ENCODE data around the gene ADCY5.

The ADCY5 gene

DNA sequence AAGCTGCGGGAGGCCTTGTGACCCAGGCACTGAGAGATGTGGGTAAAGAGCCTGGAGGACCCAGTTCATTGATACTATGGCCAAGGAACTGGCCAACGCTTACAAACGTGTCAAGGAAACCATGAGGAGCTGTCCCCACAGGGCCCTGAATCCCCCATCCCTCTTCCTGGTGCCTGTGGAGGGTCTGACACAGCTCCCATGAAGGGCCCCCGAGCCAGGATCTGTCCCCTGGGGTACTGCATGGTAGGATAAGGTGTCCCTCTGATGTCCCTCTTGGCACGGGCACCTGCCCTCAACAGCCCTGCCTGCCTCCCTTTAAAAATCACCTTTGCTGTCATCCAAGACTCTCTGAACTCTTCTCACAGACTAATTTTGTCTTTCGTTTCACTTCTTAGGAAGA lies 122.4 kb downstream of the ADCY5 start:
- DNase-seq (ENCODE audit: low read depth in 2 of 2): no peak

DNA sequence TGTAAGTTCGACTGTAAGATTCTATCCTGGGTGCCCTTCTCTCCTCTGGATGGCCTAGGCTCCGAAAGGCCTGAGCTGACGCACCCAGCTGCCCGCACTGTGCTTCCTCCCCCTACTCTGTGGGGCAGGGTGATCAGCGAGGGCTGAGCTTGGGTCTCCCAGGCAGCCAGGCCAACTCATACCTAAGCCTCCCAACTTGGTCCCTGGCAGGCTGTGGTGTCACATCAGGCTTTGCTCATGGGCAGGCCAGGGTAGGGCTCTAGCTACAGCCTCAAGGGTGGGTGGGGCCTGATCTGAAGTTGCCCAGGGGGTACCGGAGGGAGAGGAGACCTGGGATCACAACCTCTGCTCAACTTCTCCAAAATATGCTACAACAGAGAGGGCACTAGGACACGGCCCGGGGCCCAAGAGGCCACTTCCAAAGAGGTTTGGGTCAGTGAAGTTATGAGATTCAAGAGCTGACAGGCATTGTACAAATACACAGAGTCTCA lies 123.1 kb downstream of the ADCY5 start:
- DNase-seq (ENCODE audit: low read depth in 2 of 2): no peak

DNA sequence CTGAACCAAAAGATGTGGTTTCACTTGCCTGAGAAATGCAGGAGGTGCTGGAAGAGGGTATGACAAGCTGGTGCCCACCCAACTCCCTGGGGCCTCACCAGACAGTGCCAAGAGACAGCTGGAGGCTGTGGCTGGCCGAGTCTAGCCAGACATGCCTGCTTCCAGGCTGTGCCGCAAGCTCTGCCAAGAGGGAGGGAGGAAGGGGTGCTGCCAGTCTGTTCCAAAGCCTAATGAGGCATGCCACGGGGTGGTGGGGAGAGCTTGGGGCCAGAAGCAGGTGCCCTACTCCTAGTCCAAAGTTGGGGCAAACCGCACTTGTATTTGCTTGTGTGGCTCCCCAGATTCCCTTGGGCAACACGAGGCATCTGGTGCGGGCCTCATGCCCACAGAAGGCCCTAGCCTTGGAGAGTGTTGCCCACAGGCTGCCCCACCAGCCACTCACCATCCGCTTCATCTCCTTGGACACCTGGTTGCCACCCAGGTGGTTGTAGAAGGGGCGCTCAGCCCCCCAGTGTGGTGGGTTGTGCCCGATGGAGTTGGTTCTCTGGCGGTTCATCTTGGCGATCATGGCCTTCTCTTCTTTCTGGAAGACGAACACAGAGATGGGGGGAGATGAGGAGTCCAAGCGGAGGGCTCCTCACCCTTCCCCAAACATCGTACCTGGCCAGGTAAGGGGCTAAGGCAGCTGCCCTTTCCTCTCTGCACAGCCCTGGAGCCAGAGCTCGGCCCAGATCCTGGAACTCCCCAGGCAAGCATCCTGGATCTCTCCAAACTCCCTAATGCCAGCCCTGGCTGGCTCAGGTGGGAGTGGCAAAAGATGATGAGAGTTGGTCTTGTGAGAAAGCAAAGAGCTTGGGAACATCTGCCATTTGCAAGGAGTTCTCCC lies 123.8 kb downstream of the ADCY5 start:
- no peak for DNase-seq (ENCODE audit: low read depth in 2 of 2)

DNA sequence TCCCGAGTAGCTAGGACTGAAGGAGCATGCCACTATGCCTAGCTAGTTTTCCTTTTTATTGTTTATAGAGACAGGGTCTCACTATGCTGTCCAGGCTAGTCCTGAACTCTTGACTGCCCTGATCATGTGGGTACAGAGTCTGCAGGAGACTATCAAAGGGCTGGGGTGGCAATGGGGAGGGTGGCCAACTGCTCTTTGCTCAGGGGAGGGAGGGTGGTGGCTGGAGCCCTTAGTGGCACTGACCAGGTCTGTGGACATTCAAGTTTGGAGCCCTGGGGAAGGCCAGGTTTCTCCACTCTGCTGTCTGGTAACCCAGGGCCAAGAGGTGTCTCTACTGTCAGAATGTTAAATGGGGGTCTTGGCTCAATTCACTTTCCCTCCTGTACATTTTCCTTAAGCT lies 125.1 kb downstream of the ADCY5 start:
- DNase-seq (ENCODE audit: low read depth in 2 of 2): no peak

DNA sequence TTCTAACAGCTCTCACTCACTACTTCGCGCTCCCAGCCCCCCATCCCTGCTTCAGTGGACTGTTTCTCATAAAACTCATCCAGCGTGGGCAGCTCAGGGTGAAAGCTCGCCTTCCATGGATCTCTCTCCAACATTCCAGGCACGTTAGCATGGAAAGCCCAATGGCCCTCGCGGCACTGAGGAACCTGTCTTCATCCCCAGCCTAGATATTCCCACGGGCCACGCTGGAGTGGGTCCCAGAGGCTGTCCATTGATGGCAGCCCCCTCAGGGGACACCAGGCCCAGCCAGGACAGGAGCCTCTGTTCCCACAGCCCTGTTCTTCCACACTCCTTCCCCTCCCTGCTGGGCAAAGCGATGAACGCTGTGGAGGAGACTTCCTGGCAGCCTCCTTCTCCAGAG lies 126.0 kb downstream of the ADCY5 start:
- DNase-seq (ENCODE audit: low read depth in 2 of 2): no peak

DNA sequence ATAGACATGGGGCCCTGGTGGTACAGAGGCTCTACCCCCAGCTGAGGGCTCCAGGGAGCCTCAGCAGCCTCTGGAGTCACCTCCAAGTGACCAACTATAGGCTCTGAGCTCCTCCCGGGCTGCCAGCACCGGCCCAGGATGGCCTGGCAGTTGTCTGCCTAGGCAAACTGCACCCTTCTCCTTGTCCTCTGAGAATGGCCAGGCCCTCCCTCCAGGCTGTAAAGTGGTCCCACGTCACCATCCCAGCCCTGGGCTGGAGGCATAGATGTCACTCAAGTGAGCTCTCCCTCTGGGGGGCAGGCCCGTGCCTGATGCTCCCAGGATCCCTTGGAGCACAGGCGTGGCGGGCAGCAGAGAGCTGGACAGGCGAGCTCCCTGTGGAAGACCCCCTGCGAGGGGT lies 127.1 kb downstream of the ADCY5 start:
- DNase-seq (ENCODE audit: low read depth in 2 of 2): no peak

DNA sequence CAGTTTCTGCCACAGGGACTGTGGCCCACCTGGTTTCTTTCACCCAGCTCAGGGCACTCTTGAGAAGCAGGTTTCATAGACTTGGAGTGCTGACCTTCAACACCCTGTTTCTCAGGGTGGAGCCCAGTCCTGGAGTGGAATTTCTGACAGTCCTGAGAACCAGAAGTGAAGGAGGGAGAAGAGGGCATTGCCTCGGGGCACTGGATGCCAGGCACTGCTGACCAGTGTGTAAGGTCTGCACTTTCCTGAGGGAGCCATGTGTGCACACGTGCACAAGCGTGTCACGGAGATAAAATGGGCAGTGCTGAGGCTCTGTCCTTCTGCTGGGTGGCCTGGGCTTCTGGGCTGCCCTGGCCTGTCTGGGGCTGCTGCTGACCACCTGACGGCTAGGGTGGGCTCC lies 128.7 kb downstream of the ADCY5 start:
- DNase-seq (ENCODE audit: low read depth in 2 of 2): no peak

DNA sequence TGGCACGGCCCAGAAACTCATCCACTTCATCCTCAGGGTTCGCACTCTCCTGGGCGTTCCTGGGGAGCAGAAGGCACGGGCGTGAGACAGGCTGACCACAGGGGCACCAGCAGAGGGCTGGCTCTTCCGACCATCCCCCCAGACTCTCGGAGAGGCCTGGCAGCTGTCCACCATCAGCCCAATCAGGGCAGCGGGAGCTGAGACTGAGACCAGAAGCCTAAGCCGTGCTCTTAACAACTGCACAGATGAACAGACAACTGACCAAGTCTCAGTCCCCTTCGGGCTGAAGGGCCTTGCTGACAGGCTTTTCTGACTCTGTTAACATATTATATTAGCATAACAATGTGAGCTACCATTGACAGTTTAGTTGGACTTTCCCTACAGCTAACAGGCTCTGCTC lies 129.1 kb downstream of the ADCY5 start:
- no peak for DNase-seq (ENCODE audit: low read depth in 2 of 2)

DNA sequence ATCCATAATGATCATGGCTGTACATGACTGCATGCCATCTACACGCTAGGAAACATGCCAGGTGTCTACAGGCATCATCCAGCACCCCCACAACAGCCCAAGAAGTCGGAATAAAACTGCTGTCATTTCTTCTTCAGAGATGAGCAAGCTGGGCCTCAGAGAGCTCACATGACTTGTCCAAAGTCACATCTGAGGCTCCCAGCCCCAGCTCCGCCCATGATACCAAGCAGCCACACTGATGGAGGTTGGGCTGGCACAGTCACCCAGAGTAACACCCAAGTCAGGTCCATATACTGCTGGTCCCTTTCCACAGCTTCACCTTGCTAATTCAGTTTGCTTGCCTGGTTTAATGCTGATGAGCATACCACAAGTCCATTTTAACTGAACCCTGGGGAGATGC lies 130.5 kb downstream of the ADCY5 start:
- DNase-seq (ENCODE audit: low read depth in 2 of 2): no peak

DNA sequence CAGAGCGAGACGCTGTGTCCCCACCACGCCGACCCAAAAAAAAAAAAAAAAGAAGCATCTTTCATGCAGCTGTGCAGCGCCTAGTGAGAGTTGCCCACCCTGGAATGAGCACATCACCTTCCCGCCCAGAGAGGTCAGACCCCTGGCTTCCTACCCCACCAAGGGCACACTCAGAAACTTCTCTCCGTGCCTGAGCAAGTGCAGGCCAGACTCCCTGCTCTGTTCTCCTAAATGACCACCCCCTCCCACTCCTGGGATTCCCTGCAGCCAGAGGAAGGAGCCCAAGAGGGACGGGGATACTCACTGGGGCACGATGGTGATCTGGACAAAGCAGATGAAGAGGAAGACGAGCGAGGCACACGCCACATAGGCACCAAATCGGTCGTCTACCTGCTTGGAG lies 131.2 kb downstream of the ADCY5 start:
- no peak for DNase-seq (ENCODE audit: low read depth in 2 of 2)

DNA sequence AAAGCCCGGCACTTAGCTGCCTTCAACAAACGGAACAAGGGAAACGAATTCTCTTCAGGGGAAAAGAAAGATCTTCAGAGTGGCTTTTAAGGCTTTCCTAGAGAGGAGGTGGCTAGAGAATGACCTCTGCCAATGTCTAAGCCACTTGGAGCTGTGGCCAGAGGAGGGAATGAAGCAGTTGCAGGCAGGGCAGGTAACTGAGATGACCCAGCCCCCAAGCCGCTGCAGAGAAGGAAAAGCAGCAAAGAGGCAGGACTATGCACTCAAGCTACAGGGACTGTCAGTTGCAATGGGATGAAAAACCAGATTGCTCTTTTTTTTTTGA lies 133.7 kb downstream of the ADCY5 start:
- no peak for DNase-seq (ENCODE audit: low read depth in 2 of 2)

DNA sequence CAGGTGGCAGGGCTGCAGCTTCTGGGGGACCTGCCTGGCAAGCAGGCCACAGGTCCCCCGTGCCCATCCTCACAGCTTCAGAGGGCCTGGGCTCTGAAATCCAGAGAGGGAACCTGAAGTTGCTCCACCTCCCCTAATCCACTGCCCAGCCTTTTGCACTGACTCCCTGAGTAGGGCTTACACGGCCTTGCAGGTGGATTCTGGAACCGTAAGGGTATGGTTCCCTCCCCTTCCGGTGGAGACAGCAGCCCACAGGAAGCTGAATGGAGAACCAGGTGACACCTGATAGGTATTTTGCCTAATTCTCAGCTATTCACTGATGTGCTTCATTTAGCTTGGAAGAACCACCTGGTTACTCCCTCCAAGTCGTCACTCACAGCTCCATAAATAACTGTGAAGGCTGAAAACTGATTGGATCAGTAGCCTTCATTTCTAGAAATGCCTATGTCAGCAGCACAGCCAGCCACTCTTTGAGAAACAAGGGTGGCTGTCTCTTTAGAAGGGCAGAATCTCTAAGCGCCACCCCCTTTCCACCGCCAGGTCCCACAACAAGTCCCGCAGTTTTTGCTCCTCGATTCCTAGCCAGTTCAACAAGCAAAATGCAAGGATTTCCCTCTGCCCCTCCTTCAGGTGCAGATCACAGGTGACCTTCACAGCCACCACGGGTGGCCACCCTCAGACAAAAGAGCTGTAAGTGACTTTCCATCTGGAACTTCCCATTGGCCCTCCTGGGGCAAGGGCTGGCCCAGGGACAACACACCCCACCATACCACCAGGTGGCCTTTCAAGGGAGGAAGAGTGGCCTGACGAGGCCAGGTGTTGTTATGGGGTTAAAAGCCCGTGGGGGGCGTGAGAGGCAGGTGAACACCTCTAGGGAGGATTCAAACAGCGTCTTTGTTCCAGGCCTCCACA lies 134.3 kb downstream of the ADCY5 start:
- DNase-seq (ENCODE audit: low read depth in 2 of 2): no peak

DNA sequence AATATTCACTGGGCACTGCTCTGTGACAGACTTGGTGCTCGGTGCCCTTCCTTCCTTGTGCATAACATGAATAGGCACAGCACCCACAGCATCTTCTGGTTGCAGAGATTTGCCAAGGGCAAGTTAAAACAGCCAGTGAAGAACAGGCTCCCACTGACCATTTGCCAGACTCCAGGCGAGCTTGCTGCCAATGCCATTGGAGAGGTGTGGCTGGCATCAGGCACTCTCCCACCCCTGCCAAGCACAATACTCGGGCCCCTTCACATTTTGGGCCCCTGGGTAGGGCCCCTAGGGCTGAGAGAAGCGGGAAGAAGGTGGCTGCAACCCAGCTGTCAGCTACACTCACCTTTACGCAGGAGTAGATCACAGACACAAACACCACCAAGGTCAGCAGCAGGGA lies 135.0 kb downstream of the ADCY5 start:
- no peak for DNase-seq (ENCODE audit: low read depth in 2 of 2)

DNA sequence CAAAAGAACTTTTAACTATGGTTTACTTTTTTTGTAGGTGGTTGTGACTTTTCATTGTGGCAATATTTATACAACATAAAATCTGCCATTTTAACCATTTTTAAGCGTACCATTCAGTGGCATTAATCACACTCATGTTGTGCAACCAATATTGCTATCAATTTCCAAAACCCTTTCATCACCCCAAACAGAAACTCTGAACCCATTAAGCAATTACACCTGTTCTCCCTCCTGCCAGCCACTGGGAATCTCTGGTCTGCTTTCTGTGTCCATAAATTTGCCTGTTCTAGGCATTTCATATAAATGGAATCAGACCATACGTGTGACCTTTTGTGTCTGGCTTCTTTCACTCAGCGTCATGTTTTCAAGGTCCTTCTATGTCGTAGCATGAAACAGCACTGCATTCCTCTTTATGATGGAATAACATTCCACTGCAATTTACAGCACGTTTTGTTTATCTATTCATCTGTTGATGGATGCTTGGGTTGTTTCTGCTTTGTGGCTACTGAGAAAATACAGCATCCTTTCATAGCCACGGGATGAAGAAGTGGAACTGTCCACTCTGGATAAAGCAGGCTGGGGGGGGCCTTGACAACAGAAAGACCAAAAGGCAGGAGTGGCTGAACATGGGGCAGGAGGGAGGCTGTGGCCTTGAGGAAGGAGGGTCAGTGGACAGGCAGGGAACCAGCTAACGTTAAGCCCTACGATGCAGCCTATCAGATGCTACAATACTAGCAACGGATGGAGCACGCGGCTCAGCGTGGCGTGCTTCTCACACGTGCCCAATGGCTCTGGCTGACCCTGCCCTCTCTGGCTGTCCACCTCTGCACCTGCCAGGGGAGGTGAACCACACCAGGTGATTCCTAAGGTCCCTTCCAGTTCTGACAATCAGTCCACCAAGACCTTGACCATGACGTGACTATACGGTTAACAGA lies 136.3 kb downstream of the ADCY5 start:
- no peak for DNase-seq (ENCODE audit: low read depth in 2 of 2)

DNA sequence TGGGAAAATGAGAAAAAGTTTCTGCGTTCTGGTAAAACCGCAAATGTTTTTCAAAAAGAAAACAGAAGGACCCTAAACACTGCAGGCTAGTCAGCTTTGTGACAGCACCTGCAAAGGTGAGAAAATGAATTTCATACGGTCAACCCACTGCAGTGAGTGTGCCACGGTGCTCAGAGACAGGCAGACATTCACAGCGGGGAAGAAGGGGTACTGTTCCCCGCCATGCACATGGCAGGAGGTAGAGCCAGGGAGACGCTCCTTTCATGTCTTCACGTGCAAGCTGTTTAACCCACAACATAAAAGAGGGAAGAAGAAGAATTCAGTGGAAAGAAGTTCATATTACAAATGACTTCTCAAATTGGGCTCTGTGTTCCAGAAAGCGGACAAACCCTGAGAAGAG lies 137.7 kb downstream of the ADCY5 start:
- DNase-seq (ENCODE audit: low read depth in 2 of 2): no peak

DNA sequence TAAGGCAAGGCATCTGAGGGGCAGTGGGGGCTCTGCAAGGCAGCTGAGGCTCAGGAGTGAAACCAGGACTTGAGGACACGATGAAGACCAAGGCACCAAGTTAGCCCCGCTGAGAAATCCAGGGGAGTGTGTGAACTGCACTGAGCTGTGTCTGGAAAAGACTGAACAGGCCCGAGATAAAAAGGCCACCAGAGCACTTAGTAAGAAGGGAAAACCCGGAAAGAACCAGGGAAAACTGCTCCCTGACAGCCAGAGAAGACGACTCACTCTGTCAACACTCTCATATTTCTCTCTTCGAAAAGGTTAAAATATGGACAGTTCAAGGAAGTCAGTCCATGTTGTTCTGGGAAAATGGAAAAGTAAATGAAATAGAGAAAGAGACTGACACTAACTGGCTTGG lies 138.1 kb downstream of the ADCY5 start:
- DNase-seq (ENCODE audit: low read depth in 2 of 2): no peak

DNA sequence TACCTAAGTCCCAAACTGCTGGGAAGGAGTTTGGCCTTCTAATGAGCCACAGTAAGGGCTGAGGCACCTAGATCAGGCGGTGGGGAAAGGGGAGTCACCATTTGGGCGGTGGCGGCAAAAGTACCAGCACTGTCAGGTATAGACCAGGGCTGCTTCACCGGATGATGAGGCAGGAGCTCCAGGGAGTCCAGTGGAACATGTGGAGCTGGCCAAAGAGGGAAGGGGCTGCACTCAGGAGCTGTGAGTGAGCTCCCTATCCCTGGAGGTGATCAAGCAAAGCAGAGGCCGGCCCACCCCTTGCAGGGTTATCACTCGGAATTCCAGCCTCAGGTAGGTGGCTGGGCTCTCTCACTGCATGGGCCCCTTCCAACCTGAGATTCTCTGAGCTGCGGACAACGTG lies 138.7 kb downstream of the ADCY5 start:
- DNase-seq (ENCODE audit: low read depth in 2 of 2): no peak

DNA sequence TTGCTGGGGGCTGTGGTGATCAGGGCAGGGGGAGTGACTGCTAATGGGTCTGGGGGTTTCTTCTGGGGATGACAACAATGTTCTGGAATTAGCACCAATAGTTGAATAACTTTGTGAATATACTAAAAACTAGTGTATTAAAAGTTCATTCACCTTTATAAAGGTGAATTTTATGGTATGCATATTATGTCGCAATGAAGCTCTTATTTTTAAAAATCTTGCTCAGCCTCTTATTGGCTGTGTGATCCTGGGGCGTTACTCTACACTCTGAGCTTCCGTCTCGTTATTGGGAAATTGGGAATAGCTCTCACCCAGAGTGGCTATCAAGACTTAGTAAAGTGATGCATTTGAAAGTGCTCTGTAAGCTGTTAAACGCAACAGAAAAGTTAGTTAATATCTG lies 141.8 kb downstream of the ADCY5 start:
- no peak for DNase-seq (ENCODE audit: low read depth in 2 of 2)

DNA sequence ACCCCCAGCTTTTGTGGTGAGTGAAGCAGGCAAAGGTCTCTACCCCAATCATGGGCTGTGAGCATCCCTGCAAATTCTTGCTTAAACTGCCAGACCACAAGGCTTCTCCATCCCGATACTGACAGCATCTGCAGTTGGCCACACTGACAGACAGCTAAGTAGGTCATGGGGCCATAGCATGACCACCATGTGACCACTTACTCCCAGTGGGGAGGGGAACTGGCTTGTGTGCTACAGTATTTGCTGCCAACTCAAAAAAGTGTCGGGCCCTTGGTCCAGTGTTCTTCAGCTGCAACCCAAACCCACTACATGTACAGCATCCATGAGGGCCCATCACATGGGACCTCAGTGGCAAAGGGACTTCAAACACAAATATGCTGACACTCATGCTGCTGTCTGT lies 143.7 kb downstream of the ADCY5 start:
- no peak for DNase-seq (ENCODE audit: low read depth in 2 of 2)

DNA sequence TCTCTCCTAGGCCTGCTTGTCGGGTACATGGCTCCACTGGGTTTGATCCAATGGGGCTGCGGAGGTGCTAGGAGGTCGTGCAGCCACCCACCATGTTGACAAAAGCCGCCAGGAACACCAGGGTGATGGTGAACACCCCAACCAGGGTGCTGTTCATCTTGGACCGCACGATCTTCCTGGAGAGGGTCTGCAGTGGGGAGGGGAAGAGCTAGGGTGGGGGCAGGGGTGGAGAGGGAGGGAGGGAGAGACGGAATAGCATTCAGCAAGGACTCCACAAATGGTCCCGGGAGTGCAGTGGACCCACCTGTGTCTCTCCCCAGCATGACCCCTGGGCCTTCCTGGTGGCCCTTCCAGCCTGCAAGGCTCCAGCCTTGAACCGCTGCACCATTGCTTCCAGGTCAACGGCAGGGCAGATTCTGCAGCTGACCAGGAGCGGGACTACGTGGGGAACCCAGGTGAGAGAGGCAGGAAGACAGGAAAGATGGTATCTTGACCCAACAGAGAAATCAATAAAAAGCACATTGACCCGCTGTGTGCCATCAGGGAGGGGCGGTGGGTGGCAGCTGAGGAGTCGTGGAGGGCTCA lies 144.8 kb downstream of the ADCY5 start:
- DNase-seq (ENCODE audit: low read depth in 2 of 2): no peak

DNA sequence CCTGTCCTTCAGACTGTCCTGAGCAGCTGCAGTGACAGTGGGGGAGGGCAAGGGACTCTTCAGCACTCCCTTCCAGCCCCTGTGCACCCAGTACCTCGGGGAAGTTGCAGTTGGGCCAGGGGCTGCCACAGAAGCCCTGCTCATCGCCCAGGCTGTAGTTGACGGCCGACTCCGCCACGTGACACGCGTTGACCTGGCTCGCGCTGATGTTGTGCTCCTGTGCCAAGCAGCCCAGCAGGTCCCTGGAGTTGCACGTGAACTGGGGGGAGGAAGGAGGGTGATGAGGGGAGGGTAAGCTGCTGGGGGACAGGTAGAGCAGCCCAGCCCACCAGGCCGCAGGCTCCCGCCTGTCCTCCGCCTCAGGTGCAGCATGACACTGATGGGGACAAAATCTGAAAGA lies 145.9 kb downstream of the ADCY5 start:
- no peak for DNase-seq (ENCODE audit: low read depth in 2 of 2)
